HG03108 (cell line): ENCODE data around the gene GLIPR1L1.
A peak's percentile ranks its signal among the peaks of the same experiment; 100 is the strongest.
"Not testable (repeated sequence)": the region's sequence is repeated elsewhere in the genome, so short reads cannot be mapped to it uniquely, and the experiment has no call there.

ENCODE experiments used
- ATAC-seq: cut with Tn5 transposase; IDR thresholded peaks from one replicate; pipeline ENCODE4 v1.9.1; 2021; ENCODE audit warnings: moderate library complexity; ENCODE audit not compliant: unreplicated experiment

GLIPR1L1 gene, protein sequence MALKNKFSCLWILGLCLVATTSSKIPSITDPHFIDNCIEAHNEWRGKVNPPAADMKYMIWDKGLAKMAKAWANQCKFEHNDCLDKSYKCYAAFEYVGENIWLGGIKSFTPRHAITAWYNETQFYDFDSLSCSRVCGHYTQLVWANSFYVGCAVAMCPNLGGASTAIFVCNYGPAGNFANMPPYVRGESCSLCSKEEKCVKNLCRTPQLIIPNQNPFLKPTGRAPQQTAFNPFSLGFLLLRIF

DNA sequence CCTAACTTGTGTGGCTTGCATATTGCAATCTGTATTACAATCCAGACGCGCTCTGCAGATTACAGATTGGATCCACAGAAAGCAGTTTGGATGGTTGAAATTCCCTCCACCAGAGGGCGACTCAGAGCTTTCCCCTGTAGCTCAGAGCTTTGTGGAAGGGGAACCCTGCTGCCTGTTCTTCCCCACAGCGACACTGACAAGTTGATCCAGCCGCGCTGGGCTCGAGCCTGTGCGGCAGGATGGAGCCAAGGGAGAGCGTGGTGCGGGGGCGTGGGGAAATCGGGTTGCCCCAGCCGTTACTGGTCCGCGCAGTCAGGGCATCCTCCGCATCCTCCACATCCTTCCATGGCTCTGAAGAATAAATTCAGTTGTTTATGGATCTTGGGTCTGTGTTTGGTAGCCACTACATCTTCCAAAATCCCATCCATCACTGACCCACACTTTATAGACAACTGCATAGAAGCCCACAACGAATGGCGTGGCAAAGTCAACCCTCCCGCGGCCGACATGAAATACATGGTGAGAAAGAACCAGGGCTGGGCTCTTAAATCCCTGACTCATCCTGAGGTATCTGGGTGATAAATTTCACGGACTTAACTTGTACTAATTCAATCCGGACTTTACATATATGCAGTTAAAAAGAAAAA is at the start of gene GLIPR1L1:
TSS of gene GLIPR1L1 (plus strand) at position 287 of the 647 bp plus-strand sequence. CDS start at position 346, 59 bp downstream.
- ATAC-seq: peak; percentile 65

DNA sequence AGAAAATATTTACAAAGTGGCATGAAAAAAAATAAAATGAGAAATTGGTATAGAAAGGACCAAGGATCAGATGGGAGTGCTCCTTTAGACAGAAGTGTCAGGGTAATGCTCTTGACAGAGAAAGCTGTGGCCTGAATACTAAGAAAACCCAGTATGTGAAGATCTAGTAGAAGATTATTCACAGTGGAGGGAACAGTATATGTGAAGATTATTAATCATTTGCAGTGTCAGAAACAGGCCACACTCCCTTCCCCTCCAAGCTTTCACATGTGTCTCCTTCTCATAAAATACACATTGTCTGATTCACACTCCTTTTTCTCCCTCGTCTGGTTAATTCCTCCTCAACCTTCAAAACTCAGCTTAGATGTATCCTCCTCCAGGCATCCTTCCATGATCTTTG is 45.6 kb upstream of the GLIPR1L1 start:
- no peak for ATAC-seq

DNA sequence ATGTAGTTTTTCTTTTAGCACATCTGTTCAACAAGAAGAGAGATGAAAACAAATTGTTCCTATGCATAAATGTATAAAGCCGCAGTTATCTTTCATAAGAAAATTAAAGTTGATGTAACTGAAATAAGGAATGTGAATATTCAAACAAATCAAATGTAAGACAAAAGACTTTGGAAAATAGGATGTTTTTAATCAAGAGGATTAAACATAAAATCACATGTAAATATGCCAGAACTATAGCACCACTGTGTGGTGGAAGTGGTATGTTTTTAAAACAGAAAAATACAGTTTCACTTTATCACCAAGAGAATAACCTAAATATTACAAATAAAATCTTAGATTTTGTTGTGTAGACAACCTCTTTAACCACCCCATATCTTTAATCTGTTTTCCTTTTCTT is 44.7 kb upstream of the GLIPR1L1 start:
- no peak for ATAC-seq

DNA sequence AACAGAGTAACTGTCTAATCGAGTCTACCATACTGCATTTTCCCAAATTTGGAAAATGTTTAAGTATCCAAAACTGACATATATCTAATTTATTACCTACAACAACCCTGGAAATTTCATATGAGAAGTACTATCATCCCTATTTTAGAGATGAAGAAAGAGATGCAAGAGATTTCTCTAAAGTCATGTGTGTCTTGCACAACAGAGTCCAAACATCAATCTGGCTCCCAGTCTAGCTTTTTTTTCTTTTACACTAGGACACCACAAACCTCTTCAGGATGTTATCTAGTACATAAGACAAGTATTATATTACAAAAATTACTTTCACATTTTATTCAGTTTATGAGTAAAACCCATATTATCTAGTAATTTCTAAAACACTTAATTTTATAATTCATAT is 43.5 kb upstream of the GLIPR1L1 start:
- ATAC-seq: no peak

DNA sequence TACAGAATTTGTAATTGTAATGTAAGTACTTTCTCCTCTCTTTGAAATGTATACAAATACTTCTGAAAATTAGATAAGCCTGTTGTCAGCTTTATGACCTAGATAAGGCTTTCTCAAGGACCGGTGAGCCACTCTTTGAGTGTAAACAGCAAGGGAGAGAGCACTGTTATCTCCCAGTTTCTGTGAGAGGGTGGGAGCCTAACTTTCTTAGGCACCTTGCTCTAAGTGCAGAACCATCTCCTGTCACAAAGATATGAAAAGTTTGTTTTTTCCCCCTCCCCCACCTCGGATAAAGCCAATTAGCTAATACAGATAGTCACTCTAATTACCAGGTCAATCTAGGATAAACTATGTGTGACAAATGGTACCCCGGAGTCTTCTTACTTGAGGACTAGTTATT is 40.1 kb upstream of the GLIPR1L1 start:
- ATAC-seq: no peak

DNA sequence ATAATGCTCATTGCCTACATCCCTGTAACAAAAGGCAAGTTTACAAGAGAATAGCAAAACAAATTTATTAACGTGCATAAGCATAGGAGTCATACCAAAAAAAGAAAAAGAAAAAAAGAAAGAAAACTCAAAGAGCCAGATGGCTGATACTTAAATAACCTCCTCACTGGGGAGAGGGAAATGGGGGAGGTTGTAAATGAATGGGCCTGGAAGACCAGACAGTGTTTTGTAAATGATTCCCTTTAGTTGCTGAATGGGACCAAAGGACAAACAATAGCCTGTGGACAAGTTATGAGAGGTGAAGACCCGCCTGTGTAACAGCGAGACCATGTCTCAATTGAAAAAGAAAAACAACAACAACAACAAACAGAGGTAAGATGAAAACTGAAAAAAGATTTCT is 39.7 kb upstream of the GLIPR1L1 start:
- no peak for ATAC-seq

DNA sequence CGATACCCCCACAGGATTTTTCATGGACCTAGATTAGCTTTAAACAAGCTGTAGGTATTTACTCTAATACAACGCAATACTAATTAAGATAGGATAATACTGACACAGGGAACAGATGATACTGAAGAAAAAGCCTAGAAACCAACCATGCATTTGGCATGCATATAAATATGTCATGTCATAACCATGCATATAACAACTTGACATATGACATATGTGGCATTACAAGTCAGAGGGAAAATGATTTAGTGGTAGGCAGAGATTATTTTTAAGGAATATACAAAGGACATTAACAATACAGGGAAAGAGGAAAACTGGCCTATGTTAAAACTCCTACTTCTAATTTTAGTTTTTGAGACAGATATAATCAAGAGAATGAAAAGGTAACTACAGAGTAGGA is 32.2 kb upstream of the GLIPR1L1 start:
- ATAC-seq: no peak

DNA sequence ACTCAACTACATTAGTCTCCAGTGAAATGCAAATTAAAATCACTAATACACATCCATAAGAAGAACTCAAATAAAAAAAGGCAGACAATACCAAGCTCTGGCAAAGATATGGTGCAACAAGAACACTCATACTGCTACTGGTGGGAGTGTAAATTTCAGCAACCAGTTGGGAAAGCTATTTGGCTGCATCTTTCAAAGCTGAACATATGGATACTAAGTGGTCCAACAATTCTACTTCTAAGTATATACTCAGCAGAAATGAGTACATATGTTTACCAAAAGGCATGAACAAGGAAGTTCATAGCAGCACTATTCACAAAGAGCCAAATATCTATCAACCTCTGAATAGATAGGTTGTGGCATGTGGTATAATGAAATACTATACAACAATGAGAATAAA is 31.7 kb upstream of the GLIPR1L1 start:
- no peak for ATAC-seq

DNA sequence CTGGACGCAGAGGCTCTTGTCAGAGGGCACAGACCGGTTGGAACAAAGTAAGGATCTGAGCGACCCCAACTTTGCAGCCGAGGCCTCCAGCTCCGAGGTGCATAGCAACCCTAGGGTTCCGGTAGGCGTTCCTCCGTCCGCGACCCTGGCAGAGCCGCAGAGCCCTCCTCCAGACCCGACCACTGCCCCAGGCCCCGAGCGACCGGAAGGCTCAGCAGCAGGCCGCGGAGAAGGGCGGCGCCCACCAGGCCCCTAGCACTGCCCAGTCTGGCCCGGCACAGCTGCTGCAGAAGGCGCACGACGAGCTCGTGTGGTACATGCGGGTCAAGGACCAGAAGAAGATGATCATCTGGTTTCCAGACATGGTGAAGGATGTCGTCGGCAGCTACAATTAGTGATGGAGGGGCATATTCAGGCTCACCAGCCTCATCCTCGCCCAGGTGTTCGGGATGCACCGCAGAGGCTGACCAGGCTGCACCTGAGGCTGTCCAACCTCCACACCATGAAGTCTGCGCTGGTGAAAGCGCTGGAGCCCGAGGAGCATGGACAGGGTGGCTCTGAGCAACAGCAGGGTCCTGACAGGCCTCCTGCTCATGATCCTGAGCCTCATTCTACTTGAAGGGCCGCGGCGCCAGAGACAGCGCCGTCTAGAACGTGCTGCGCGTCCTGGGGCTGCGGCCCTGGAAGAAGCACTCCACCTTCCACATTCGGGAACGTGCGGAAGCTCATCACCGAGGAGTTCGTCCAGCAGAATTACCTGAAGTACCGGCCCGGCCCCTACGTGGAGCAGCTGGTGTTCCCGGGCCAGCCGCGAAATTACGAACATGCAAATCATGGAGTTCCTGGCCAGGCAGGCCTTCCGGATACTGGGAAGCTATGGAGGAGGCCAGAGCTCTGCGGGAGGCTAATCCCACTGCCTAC is 28.8 kb upstream of the GLIPR1L1 start:
- ATAC-seq: no peak

DNA sequence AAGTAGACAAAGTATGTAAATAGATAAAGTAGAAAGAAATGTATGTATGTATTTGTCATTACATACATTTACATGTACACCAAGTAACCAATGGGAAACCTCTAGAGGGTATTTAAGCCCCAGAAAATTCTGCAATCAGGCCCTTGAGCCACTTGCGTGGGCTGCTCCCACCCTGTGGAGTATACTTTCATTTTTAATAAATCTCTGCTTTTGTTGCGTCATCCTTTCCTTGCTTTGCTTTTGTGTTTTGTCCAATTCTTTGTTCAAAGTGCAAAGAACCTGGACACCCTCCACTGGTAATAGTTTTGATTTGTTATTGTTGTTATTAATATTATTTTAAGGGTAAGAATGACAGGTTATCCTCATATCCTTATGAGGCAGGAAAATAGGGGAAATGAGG is 26.2 kb upstream of the GLIPR1L1 start:
- no peak for ATAC-seq

DNA sequence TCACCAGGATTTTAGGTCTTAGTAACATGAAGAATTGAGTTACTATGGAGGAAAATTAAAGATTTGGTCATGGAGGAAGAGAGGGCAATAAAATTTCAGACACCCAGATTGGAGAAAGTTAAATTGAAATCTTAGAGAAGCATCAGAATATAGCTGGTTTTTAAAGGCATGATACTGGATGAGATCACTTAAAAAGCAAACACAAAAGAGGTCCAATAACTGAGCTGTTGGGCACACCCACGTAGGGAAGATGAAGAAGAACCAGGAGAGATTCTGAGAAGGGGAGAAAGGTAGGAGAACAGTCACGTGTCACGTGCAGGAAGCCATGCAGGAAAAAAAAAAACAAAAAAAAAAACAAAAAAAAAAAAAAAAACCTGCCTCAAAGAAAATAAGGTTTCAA is 23.1 kb upstream of the GLIPR1L1 start:
- no peak for ATAC-seq

DNA sequence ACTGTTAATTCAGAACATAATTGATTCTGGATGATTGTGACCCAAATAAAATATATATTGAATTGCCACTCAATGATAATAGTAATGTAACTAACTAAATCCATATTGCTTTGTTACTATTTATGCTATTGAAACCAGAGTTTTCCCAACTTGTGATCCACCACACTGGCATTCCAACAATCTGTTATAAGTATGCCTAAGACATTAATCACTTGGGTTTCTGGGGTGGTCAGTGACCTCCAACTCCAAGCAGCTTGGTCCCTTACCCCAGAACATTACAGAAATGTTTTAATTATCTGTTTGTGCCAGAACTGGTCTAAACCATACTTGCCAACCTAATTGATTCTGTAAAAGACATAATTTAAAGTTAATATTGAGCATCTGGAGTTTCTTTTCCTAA is 19.0 kb upstream of the GLIPR1L1 start:
- no peak for ATAC-seq

DNA sequence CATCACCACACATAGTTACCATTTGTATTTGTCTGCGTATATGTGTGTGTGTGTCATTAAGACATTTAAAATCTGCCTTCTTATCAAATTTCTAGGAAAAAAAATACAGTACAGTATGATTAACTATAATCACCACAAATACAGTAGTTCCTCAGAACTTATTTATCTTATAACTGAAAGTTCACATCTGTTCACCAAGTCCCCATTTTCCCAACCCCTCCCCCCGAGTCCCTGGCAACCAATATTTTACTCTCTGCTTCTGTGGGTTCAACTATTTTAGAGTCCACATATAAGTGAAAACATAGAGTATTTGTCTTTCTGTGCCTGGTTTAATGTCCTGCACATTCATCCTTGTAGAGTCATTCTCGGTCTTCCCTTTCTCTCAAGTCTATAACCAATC is 16.7 kb upstream of the GLIPR1L1 start:
- ATAC-seq: no peak

DNA sequence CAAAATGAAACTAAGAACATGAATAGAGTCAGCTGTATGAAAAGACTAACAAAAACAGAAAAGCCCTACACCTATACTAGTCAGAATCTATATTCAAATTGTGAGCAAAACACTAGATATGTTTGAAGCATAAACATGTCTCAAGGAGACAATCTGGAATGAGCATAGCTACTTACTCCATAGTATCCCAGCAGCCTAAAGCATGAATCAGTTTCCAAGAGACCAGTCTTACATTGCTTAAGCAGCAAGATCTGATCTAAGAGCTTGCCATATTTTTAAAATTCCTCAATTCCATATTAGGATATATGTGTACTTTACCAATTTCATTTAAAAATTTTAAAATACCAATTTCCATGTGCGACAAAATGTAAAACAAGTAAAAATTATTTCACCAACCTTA is 12.0 kb upstream of the GLIPR1L1 start:
- ATAC-seq: no peak

DNA sequence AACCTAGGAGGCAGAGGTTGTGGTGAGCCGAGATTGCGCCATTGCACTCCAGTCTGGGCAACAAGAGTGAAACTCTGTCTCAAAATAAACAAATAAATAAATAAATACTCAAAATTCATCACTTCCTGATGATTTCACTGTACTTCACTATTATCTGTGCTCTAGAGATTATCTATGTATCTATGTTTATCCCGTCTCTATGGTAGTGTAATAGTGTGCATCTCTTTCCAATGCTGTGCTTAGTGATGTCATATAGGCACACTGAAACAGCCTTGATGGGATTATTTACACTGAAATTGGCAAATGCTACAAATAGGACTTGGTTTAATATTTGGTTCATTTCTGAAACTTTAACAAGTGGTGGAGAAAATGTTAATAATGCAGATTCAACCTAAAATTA is 10.8 kb upstream of the GLIPR1L1 start:
- ATAC-seq: no peak

DNA sequence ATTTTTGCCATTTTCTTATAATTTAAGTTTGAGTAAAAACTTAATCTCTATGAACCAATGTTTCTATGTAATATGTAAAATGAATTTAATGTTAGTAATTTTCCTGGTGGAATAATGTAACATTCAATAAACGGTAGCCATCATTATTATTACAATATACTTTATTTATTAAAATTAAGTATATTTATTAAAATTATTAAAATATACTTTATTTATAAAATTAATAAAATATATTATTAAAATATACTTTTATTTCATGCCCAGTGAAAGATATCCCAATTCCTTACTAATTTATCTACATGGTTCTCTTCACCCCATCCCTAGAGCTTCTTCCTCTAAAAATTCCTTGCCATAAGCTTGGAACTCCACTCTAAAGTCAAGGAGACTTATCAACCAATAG is 6.8 kb upstream of the GLIPR1L1 start:
- ATAC-seq: no peak

DNA sequence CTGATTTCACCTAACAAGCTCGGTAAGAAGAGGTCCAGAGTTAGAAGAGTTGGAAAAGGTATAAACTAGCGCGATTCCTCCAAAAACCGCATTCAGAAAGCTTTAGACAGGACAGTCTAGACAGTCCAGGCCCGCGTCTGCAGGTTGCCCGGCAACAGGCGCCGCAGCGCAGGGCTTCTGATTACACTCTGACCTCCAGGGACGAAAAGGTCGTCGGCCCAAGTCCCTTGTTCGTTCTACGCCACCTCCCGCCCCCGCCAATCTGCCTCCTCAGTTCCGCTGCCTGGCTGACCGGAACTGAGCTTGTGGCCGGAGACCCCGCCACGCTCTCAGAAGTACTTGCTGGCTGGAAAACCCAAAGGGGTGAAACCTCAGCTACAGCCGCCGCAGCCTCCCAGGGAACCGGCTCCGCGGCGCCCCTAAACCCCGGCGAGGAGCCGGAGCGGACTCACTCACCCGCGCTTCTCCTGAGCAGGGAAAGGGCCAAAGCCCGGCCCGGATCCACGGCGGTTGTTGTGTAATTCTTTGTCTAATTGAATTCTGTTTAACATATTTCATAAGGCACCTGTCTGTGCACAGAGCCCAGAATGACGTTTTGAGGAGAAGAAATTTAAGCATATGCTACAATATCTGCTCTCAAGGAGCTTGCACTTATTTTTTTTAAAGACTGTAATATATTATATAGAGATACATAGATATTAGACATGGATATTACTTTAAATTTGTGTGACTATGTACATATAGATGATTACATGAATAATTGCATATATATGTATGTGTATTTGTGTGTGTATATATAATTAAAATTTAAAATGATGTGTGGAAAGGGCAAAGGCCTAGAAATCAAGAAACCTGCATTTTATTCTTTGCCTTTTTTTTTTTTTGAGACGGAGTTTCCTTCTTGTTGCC is 4.3 kb upstream of the GLIPR1L1 start, which contains the start of gene CAPS2:
TSS of gene CAPS2 (minus strand) at position 407 of the 909 bp plus-strand sequence. CDS start 3,826 bp downstream, outside the sequence.
- ATAC-seq: peak; percentile 85

DNA sequence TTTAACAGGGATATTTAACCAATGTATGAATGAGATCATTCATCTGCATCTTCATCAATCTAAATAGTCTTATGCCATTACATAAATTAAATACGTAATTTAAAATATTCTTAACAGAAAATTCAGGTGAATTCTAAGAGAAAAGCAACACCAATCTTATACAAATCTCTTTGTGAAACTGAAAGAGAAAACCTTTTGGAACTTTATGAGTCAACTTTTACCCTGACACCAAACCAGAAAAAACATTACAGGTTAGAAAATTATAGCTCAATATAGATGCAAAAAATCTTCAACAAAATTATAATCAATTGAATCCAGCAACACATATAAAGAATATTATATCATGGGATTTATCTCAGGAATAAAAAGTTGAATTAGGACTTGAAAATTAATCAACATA is 3.4 kb downstream of the GLIPR1L1 start:
- ATAC-seq: no peak

DNA sequence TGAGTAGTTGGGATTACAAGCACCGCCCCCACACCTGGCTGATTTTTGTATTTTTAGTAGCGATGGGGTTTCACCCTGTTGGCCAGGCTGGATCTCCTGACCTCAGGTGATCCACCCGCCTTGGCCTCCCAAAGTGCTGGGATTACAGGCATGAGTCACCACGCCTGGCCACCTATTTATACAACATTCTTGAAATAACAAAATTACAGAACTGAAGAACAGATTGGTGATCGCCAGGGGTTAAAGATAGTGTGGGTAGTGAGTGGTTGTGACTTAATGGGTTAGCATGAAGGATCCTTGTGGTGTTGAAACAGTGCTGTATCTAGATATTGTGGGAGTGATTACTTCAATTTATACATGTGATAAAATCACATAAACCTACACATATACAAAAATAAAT is 7.4 kb downstream of the GLIPR1L1 start:
- no peak for ATAC-seq

DNA sequence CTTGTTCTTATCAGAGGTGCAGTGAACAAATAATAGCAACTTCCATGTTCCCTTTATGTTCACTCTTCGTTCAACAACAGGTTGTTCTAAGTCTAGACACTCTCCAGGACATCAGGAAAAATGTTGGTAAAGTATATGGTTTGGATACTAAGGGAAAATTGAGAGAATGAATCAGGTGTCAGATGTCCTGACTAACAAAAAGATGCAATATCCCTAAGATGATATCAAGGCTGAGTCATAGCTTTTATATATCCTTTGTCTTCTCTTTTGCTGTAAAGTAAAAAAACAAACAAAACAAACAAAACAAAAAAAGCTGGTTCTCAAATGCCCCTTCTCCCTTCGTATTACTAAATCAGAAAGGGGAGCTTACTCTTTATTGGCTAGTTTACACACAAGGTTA is 11.1 kb downstream of the GLIPR1L1 start:
- ATAC-seq: no peak

DNA sequence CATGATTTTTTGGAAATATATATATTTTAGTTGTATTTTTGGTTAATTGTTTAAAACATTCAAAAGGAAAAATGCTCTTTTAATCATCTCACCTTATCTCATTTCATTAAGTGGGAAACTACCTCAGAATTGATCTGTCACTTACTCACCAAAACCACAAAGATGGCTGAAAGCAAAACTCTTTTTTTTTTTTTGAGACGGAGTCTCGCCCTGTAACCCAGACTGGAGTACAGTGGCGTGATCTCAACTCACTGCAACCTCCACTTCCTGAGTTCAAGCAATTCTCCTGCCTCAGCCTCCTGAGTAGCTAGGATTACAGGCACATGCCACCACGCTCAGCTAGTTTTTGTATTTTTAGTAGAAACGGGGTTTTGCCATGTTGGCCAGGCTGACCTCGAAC is 11.7 kb downstream of the GLIPR1L1 start:
- not testable (repeated sequence) for ATAC-seq
